SU-DHL-6 (cell line): ENCODE measurements around the gene AFF4.
A peak's percentile ranks its signal among the peaks of the same experiment; 100 is the strongest.

Experiments
- H2AFZ ChIP-seq: fragments of 200-600 bp; sonication (generic); 2 replicates; pipeline ENCODE4 v1.6.1; 2014; ENCODE audit warnings: low read depth, mild to moderate bottlenecking, moderate library complexity, mixed read lengths, antibody characterized with exemption, low read length; ENCODE audit not compliant: severe bottlenecking
- H3F3A ChIP-seq: fragments of 200-600 bp; shearing (Covaris generic); 2 replicates; pipeline ENCODE4 v1.6.0; 2016; ENCODE audit warnings: antibody characterized with exemption, mild to moderate bottlenecking; ENCODE audit not compliant: insufficient read depth
- H3K27ac ChIP-seq: fragments of 200-600 bp; sonication (generic); 2 replicates; pipeline ENCODE4 v1.5.1; 2016; ENCODE audit warnings: low read depth, mild to moderate bottlenecking, low read length, moderate library complexity, mixed read lengths
- H3K27me3 ChIP-seq: fragments of 200-600 bp; sonication (generic), shearing (Covaris generic); 2 replicates; pipeline ENCODE4 v1.6.0; 2014; ENCODE audit warnings: mild to moderate bottlenecking, low read length
- H3K36me3 ChIP-seq: fragments of 200-600 bp; sonication (generic); 2 replicates; pipeline ENCODE4 v1.6.1; 2014; ENCODE audit warnings: mild to moderate bottlenecking, low read length, mixed read lengths
- H3K4me2 ChIP-seq: fragments of 300-600, 200-600 bp; shearing (Covaris generic), sonication (generic); 2 replicates; pipeline ENCODE4 v1.6.0; 2014; ENCODE audit warnings: low read length, low read depth, mild to moderate bottlenecking; ENCODE audit not compliant: poor library complexity, severe bottlenecking
- H3K4me3 ChIP-seq: fragments of 200-600 bp; sonication (generic); 2 replicates; pipeline ENCODE4 v1.5.1; 2014; ENCODE audit warnings: antibody characterized with exemption, low read length, mild to moderate bottlenecking, mixed read lengths; ENCODE audit not compliant: insufficient read depth, poor library complexity, severe bottlenecking
- H3K79me2 ChIP-seq: fragments of 200-600 bp; sonication (generic); 2 replicates; pipeline ENCODE4 v1.6.1; 2014; ENCODE audit warnings: mild to moderate bottlenecking, low read length, moderate library complexity; ENCODE audit not compliant: insufficient read depth
- H3K9ac ChIP-seq: fragments of 200-600 bp; sonication (generic); 2 replicates; pipeline ENCODE4 v1.7.0; 2014; ENCODE audit warnings: mild to moderate bottlenecking, low read length
- H3K9me2 ChIP-seq: fragments of 200-600 bp; sonication (generic); replicated peaks from 2 replicates; pipeline ENCODE4 v1.6.1; 2014; ENCODE audit warnings: low read length; ENCODE audit not compliant: insufficient read depth
- H3K9me3 ChIP-seq: fragments of 200-600 bp; sonication (generic); 2 replicates; pipeline ENCODE4 v1.6.1; 2014; ENCODE audit warnings: low read length, mixed read lengths; ENCODE audit not compliant: insufficient read depth
- H4K20me1 ChIP-seq: fragments of 200-600 bp; sonication (generic); 2 replicates; pipeline ENCODE4 v1.6.1; 2014; ENCODE audit warnings: low read depth, mild to moderate bottlenecking, antibody characterized with exemption, low read length, moderate library complexity, mixed read lengths
- CTCF ChIP-seq: fragments of 200-600 bp; sonication (generic); IDR thresholded peaks from one replicate; pipeline ENCODE4 v1.5.1; 2017; ENCODE audit warnings: antibody characterized with exemption, mild to moderate bottlenecking, low read length, moderate library complexity; ENCODE audit not compliant: insufficient read depth, poor library complexity, severe bottlenecking
- EZH2phosphoT487 ChIP-seq: fragments of 200-600 bp; sonication (generic), shearing (Covaris generic); conservative IDR thresholded peaks from 2 replicates; pipeline ENCODE4 v1.6.1; 2018; ENCODE audit warnings: mild to moderate bottlenecking, antibody characterized with exemption, low read length, moderate library complexity, mixed read lengths

AFF4 gene

DNA sequence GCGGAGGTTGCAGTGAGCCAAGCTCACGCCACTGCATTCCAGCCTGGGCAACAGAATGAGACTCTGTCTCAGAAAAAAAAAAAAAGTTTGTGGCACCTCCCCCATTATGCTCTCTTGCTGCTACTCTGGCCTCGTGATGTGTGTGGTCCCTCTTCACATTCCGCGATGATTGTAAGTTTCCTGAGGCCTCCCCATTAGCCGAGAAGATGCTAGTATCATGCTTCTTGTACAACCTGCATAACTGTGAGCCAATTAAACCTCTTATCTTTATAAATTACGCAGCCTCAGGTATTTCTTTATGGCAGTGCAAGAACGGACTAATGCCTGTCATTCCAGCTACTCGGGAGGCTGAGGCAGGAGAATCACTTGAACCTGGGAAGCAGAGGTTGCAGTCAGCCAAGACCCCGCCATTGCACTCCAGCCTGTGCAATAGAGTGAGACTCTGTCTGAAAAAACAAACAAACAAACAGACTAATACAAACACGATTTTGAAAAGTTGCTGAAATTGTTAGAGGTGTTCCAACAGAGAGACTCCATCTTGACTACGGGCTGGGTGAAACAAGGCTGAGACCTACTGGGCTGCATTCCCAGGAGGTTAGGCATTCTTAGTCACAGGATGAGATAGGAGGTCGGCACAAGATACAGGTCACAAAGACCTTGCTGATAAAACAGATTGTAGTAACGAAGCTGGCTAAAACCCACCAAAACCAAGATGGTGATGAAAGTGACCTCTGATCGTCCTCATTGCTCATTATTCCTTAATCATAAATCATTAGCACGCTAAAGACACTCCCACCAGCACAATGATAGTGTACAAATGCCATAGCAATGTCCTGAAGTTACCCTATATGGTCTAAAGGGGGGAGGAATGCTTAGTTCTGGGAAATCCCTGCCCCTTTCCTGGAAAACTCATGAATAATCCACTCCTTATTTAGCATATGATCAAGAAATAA lies 8.3 kb upstream of the AFF4 start:
- TF ChIP-seq EZH2phosphoT487 (no peak), CTCF (no peak)
- H2AFZ ChIP-seq = no peak overlapping the region

GRCh38 chr5:132965120-132965519 lies 1.7 kb upstream of the AFF4 start:
- Histone ChIP-seq H2AFZ (no peak overlapping the region), H3K36me3 (no peaks in the 10 kb centered on the region), H3F3A (peaks cover 13% of the 10 kb centered on the region), H3K4me2 (no peak overlapping the region), H3K9me3 (no peaks in the 10 kb centered on the region), H3K9me2 (no peaks in the 10 kb centered on the region), H3K27me3 (no peaks in the 10 kb centered on the region), H3K9ac (no peak overlapping the region), H3K79me2 (peaks cover 30% of the 10 kb centered on the region), H3K27ac (no peak overlapping the region), H3K4me3 (no peak overlapping the region), H4K20me1 (no peaks in the 10 kb centered on the region; the same call in 1 of the 2 replicates)
- TF ChIP-seq CTCF (no peak), EZH2phosphoT487 (no peak)

More for the DNA sequence above, 8.3 kb upstream of the AFF4 start:
- Histone ChIP-seq H3K4me3 (no peak overlapping the region), H4K20me1 (no peaks in the 10 kb centered on the region), H3K9me2 (no peaks in the 10 kb centered on the region), H3K27ac (no peak overlapping the region), H3K9ac (no peak overlapping the region), H3K4me2 (no peak overlapping the region), H3K9me3 (no peaks in the 10 kb centered on the region), H3K79me2 (no peaks in the 10 kb centered on the region), H3K27me3 (no peaks in the 10 kb centered on the region), H3F3A (no peaks in the 10 kb centered on the region), H3K36me3 (no peaks in the 10 kb centered on the region)

DNA sequence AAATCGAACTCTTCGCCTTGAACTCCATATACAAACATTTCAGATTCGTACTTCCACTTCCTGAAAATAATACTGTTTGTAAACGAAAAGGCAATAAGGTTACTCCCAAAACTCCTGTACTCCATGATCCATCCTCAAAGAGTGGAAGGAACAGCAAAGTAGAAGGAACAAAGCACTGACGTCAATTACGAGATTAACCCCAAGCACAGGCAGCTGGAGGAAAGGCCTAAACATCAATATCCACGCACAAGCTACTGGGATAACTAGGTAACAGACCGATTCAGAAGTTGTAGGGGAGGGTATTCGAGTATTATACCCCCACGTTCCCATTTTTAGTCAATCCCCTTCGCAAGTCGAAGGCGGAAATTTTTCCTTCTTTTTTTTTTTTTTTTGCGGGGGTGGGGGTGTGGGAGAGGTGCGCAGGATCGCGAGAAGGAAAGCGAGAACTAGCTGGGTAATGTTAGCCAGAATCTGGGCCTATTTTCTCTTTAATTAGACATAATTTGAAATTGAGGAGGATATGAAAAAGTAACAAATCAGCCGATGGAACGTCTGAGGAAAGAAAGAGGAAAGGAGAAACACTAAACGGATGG lies 909 bp downstream of the AFF4 start:
- Histone ChIP-seq H3K4me3 (peak overlapping the region; percentile 62), H3K9me3 (no peaks in the 10 kb centered on the region), H3K4me2 (peak overlapping the region; percentile 79), H3K9ac (peak overlapping the region; percentile 76), H3K27ac (peak overlapping the region; percentile 48), H3K79me2 (peaks cover 56% of the 10 kb centered on the region), H3F3A (peaks cover 13% of the 10 kb centered on the region), H3K27me3 (no peaks in the 10 kb centered on the region), H3K9me2 (no peaks in the 10 kb centered on the region), H4K20me1 (no peaks in the 10 kb centered on the region; the same call in 1 of the 2 replicates), H3K36me3 (no peaks in the 10 kb centered on the region), H2AFZ (peak overlapping the region; percentile 89)
- no peak for TF ChIP-seq EZH2phosphoT487
- no peak for TF ChIP-seq CTCF
